ENCODE measurements around the gene CACNA2D4. TPM values are rescaled to one million over a fixed set of nuclear protein-coding genes. Genes with fewer than 3 reads are reported as not detected.

CACNA2D4 gene
- total RNA-seq, 1 donor from 2014 or later, result 0.83 TPM

DNA sequence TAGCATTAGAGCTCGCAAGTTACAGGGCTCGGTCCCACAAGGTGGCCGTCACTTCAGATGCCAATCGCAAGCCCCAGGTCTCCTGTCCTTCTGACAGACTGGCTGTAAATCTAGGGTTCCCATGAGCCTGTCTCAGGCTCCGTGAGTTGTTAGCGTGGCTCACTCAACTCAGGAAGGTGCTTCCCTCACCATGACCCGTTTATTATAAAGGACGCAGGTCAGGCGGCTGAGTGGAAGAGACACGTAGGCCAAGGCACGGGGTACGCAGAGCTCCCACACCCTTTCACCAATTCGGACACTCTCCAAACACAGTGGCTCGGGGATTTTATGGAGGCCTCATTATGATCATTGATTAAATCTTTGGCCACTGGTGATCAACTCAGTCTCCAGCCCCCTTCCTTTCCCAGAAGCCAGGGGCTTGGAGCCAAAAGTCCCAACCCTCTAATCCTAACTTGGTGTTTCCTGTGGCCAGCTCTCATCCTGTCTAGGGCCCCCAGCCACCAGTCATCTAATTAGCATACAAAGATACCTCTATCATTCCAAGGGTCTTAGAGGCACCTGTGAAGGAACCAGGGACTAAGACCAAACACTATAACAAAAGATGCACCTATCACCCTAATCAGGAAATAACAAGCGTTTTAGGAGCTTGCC, 123.9 kb downstream of the CACNA2D4 start:
- ATAC-seq, result no peak
- DNase-seq (ENCODE audit: low spot score), result no peak

- ATAC-seq, result no peak
Measured at GRCh38 chr12:1793426-1794210, 124.8 kb downstream of the CACNA2D4 start.

DNA sequence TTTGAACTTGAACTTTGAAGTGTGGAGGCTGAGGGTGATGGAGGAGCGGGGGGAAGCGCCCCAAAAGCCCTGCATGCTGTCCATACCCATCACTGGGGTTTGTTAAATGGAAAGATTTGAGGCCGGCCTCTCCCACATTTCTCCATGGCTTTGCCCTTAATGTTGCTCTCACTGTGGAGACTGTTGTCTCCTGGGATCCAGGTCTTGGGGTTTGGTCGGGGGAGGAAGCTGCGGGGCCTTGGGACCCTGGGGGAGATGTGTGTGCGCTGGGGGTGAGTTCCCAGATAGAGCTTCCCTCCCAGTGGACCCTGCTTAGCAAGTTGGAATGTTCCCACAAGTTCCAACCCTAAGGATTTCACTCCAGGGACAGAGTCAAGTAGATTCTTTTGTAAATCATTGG, 126.0 kb downstream of the CACNA2D4 start:
- DNase-seq (ENCODE audit: low spot score) (no peak), ATAC-seq (no peak)

More at GRCh38 chr12:1793426-1794210, 124.8 kb downstream of the CACNA2D4 start:
- no peak for DNase-seq (ENCODE audit: low spot score)

DNA sequence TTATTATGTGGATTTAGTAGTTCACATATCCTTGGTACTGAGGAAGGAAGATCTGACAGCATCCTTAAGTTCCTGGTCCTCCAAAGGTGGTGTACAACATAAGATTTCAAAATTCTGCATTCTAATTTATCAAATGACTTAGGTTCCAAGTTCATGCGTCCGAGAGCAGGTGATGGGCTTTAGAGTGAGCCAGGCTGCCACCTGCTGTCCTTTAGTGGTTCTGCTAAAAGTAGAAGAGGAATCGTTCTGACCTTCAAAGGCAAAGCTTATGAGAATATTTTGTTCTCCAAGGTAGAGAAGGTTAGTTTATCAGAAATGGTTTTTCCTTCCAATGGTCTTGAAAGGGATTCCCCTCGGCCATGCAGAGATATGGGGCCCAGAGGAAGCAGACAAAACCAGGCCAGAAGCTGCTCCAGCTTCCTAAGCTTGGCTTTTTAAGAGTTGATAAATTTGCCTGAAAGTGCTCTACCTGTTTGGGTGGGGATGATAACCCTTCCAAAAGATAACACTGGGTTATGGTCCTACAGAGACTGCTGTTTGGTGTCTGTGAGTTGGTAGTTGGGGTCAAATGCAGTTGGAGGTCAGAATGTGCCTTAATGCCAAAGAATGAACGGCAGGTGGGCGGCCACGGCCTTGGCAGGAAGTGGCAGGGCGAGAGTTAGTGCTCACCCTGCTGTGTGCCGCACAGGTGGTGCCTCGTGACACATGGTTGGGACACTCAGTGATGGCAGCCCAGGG, 127.2 kb downstream of the CACNA2D4 start:
- peak; percentile 63 for DNase-seq (ENCODE audit: low spot score)
- peak; percentile 59 for ATAC-seq

- DNase-seq (ENCODE audit: low spot score) (no peak), ATAC-seq (no peak)
Measured at GRCh38 chr12:1790444-1790843, 128.0 kb downstream of the CACNA2D4 start.

DNA sequence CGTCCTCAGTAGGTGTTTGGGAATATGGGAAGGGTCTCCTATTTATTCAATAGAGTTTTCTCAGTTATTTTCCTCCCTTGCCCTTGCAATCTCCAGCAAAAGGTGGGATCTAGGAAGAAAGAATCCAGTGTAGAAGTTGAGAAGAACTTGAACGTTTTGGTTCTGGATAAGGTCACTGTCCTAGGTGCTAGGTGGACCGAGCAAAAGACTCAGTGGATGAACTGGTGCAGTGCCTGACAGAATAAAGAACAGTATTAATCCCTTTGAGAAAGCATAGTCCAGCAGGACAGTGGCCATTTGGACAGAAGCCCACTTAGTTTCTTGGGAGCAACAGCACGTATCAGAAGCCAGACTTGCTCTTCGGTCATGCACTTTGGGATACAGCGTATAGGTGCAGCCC, 130.7 kb downstream of the CACNA2D4 start:
- ATAC-seq, result peak; percentile 23
- DNase-seq (ENCODE audit: low spot score), result no peak

DNA sequence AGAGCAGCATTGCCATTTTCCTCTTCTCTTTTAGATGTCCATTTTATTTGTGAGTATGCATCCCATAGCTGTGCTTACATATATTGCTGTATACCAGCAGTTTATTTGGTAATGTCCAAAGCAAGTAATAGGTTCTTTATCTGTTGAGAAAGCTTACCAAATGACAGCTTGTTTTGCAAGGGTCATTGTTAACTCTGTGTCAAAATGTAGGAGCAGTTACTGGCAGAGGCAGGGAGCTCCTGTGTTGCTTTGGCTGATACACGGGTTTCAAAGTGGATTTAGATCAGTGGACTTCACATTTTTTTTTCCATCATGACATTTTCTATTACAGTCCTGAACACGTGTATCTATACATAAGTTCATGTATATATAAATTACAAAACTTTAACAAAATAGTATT, 136.2 kb downstream of the CACNA2D4 start:
- DNase-seq (ENCODE audit: low spot score), result no peak
- ATAC-seq, result peak; percentile 76

DNA sequence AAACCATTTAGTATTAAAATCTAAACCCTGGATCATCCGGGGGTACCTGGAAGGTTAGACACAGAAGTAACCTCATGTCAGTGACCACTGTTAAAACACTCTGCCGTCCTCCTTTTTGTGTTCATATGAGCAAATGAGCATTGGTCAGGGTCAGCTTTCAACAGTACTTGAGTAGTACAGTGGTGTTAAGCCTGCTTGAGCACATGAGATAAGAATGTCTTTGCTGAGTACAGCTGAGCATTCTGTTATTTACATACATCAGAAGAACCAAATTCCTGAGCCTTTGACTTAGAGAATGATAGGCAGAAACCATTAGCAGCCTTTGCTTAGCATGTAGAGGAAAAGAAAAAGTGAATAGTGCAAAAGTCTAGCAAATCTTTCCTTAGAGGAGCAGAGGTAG, 136.7 kb downstream of the CACNA2D4 start:
- no peak for DNase-seq (ENCODE audit: low spot score)
- ATAC-seq, result peak; percentile 49

- no peak for ATAC-seq
- DNase-seq (ENCODE audit: low spot score), result no peak
Measured at GRCh38 chr12:1779783-1780182, 138.7 kb downstream of the CACNA2D4 start.

DNA sequence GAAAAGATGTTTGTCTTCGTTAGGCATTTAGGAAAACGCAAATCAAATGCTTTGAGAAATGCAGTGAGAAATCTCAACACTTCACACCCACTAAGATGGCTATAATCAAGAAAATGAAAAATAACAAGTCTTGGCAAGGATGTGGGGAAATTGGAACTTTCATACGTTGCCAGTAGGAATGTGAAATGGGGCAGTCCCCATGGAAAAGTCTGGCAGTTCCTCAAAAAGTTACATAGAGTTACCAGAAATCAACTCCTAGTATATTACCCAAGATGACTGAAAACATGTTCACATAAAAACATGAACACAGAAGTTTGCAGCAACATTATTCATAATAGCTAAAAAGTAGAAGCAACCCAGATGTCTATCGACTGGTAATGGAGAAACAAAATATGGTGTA, 139.5 kb downstream of the CACNA2D4 start:
- ATAC-seq (no peak), DNase-seq (ENCODE audit: low spot score) (no peak)

DNA sequence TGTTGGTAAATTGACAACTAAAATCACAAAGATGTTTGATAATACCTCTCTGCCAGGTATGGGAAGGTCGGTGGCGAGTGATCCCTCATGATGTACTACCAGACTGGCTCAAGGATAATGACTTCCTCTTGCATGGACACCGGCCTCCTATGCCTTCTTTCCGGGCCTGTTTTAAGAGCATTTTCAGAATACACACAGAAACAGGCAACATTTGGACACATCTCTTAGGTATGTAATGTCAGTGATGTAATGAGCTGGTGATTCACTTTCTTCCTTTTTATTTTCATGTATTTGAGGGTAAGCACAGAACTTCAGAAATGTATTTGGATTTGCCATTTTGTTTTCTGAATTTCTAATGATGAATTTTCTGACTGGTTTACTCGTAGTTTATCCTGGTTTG, 140.7 kb downstream of the CACNA2D4 start:
- ATAC-seq, result no peak

GRCh38 chr12:1776170-1776921, 142.1 kb downstream of the CACNA2D4 start:
- no peak for DNase-seq (ENCODE audit: low spot score)
- ATAC-seq, result no peak

More for the DNA sequence above, 140.7 kb downstream of the CACNA2D4 start:
- DNase-seq (ENCODE audit: low spot score), result no peak

DNA sequence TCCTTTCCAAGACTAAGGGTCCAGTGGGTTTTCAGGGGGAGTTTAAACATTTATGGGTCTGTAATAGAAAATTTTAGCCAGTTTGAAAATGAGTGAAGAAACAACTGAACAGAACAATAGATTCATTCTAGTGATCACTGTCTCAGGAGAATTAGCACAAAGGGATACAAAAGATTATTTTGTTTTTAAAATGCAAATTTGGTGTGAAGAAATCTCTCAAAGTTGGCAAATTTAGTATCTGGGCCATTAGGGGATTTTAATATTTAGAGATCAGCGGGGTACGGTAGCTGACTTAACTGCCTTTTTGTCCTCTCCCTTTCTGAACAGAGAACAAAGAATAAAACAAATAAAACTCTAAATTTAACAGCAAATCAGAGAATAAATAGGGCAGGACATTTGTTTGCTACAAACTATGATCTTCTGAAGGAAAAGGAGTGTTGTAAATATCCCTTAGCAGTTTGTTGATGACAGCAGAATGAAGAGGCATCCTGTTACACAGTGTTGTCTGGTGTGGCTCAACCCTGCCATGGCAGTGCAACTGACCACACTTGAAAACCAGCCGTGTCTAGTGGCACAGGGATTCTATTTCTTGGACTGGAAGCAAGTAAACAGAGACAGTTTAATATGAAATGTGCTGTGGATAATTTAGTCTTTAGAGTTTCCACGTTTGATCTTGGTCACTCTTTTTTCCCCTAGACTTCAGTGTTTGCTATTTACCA, 144.4 kb downstream of the CACNA2D4 start:
- ATAC-seq, result peak; percentile 63

DNA sequence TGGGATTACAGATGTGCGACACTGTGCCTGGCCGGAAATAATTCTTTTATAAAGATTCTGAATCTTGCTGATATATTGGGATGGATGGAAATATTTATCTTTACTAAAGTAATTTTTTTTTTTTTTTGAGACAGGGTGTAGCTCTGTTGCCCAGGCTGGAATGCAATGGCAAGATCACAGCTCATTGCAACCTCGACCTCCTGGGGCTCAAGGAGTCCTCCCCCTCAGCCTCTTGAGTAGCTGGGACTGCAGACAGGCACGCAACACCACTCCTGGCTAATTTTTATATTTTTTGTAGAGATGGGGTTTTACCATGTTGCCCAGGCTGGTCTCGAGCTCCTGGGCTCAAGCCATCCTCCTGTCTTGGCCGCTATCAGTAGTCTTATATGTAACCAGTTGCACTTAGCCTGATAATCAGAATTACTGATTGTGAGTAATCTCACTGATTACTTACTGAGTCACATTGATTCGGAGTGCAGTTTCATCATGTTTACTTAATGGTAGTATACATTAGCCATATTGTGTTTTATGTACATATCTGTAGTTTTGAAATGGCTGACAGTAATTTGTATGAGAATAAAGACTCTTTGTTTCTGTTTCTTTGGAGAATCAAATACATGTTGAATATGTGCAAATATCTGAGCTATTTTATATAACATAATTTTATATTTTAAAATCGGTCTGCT, 148.5 kb downstream of the CACNA2D4 start:
- ATAC-seq, result no peak
- DNase-seq (ENCODE audit: low spot score), result no peak

More for the DNA sequence above, 144.4 kb downstream of the CACNA2D4 start:
- DNase-seq (ENCODE audit: low spot score), result no peak

DNA sequence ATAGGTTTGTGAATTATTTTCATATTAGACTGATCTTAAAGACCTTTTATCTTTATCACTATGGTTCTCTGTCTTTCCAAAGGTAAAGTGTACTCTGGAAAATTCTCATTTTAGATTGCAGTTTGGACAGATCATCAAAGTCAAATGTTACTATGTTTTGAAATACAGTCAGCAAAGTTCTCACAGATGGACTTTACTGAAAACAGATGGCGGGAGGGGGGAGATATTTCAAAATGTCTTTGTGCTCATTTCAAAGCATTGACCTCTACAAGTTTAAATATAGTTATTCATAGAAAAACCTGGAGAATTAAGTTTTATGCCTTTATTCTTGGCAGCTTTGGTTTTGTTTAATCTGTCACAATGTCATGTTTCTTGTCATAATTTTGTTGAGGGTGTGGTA, 149.8 kb downstream of the CACNA2D4 start:
- DNase-seq (ENCODE audit: low spot score) (no peak), ATAC-seq (peak; percentile 72)

GRCh38 chr12:1767407-1768090, 150.9 kb downstream of the CACNA2D4 start:
- ATAC-seq (peak; percentile 51), DNase-seq (ENCODE audit: low spot score) (no peak)

- no peak for ATAC-seq
- DNase-seq (ENCODE audit: low spot score), result no peak
Measured at GRCh38 chr12:1766110-1766509, 152.3 kb downstream of the CACNA2D4 start.

GRCh38 chr12:1763153-1763552, 155.3 kb downstream of the CACNA2D4 start:
- DNase-seq (ENCODE audit: low spot score) (no peak), ATAC-seq (no peak)

DNA sequence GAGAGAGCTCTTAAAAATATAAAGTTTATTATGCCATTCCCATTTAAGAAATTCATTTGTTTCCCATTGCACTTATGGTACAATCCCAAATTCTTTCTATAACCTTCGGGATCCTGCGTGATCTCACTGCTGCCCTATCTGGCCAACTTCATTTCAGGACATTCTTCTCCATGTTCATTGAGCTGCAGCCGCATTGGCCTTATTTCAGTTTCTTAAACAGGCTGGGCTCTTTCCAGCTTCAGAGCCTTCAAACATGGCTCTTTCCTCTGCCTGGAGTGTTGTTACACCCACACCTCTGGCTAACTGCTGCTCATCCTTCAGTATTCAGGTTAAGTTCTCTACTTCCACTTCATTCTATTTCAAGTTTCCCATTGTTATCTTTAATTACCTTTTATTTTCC, 156.6 kb downstream of the CACNA2D4 start:
- DNase-seq (ENCODE audit: low spot score), result no peak
- ATAC-seq, result no peak

Measured in left lobe of liver (tissue), 2 donors.